SK-N-SH (cell line): ENCODE data around the gene IGF2BP2. TPM values are rescaled to one million over a fixed set of nuclear protein-coding genes. Genes with fewer than 3 reads are reported as not detected.

ENCODE experiments used
- CTCF ChIA-PET: fragments of 300-600, 350-600 bp; formaldehyde crosslinking; extraction: SDS; loops from one replicate; lab custom pipeline; 2021; lab: Yijun Ruan, JAX
- POLR2A ChIA-PET: fragments of 350-600 bp; sonication (Branson Sonifier 250); formaldehyde crosslinking; extraction: SDS; loops from one replicate; lab custom pipeline; 2020; ENCODE audit warnings: antibody characterized with exemption, inconsistent platforms; lab: Yijun Ruan, JAX
- DNase-seq: peaks from one replicate; pipeline ENCODE4 v3.0.0; 2012
- H2AFZ ChIP-seq: fragments of 200-600 bp; sonication (generic); 2 replicates; pipeline ENCODE4 v1.8.1; 2016; ENCODE audit warnings: antibody characterized with exemption, mild to moderate bottlenecking, low read depth
- H3F3A ChIP-seq: fragments of 200-600 bp; sonication (generic); replicated peaks from 2 replicates; pipeline ENCODE3; 2016; ENCODE audit warnings: antibody characterized with exemption, mild to moderate bottlenecking; ENCODE audit not compliant: insufficient read depth
- H3K27ac ChIP-seq, 2 experiments: fragments of 200-500 bp in 1 of 2; fragments of 200-600 bp in 1 of 2; sonication (Bioruptor generic) in 1 of 2; sonication (generic), shearing (Covaris generic) in 1 of 2; 2 replicates each; pipeline versions ENCODE4 v1.5.1 to v1.6.1; 2014 to 2016; ENCODE audit warnings: low read depth in 2 of 2, inconsistent platforms in 1 of 2, low read length in 1 of 2, mild to moderate bottlenecking in 1 of 2, mixed read lengths in 1 of 2
- H3K27me3 ChIP-seq: fragments of 200-600 bp; sonication (generic), shearing (Covaris generic); 2 replicates; pipeline ENCODE4 v1.6.1; 2016; ENCODE audit warnings: mixed run types; ENCODE audit not compliant: insufficient read depth
- H3K36me3 ChIP-seq, 2 experiments: fragments of 200-500 bp in 1 of 2; fragments of 200-600 bp in 1 of 2; sonication (Bioruptor generic) in 1 of 2; sonication (generic) in 1 of 2; replicated peaks in 1 of 2; 2 replicates each; pipeline versions ENCODE3 to v1.5.1; 2014 to 2016; ENCODE audit warnings: low read length in 1 of 2, mild to moderate bottlenecking in 1 of 2; ENCODE audit not compliant: insufficient read depth in 2 of 2, control insufficient read depth in 1 of 2
- H3K4me1 ChIP-seq, 2 experiments: fragments of 200-500 bp in 1 of 2; fragments of 200-600 bp in 1 of 2; sonication (Bioruptor generic) in 1 of 2; sonication (generic), shearing (Covaris generic) in 1 of 2; 2 replicates each; pipeline versions ENCODE4 v1.5.1 to v1.6.1; 2014 to 2016; ENCODE audit warnings: low read depth in 1 of 2, low read length in 1 of 2, mixed run types in 1 of 2; ENCODE audit not compliant: insufficient read depth in 2 of 2, control insufficient read depth in 1 of 2
- H3K4me2 ChIP-seq: fragments of 200-600 bp; sonication (generic), shearing (Covaris generic); 2 replicates; pipeline ENCODE4 v1.6.1; 2017; ENCODE audit warnings: mixed run types
- H3K4me3 ChIP-seq, 2 experiments: fragments of 200-500 bp in 1 of 2; fragments of 200-600 bp in 1 of 2; sonication (Bioruptor generic) in 1 of 2; sonication (generic), shearing (Covaris generic) in 1 of 2; 2 replicates each; pipeline versions ENCODE4 v1.5.1 to v1.8.1; 2014 to 2016; ENCODE audit warnings: low read depth in 2 of 2, inconsistent platforms in 1 of 2, low read length in 1 of 2, mild to moderate bottlenecking in 1 of 2, mixed read lengths in 1 of 2, moderate library complexity in 1 of 2
- H3K79me2 ChIP-seq: fragments of 200-600 bp; sonication (generic); 2 replicates; pipeline ENCODE4 v1.8.1; 2017; ENCODE audit warnings: mild to moderate bottlenecking; ENCODE audit not compliant: insufficient read depth
- H3K9ac ChIP-seq: fragments of 200-600 bp; sonication (generic); 2 replicates; pipeline ENCODE4 v1.6.1; 2017; ENCODE audit warnings: mixed run types
- H3K9me2 ChIP-seq: fragments of 200-600 bp; sonication (generic); 2 replicates; pipeline ENCODE4 v1.6.1; 2017; ENCODE audit warnings: mixed run types
- H3K9me3 ChIP-seq: fragments of 200-600 bp; sonication (generic); 2 replicates; pipeline ENCODE4 v1.6.1; 2017; ENCODE audit warnings: mixed run types, mild to moderate bottlenecking, moderate library complexity
- H4K20me1 ChIP-seq: fragments of 200-600 bp; sonication (generic); 2 replicates; pipeline ENCODE4 v1.6.1; 2017; ENCODE audit warnings: mild to moderate bottlenecking, mixed run types; ENCODE audit not compliant: insufficient read depth
- EP300 ChIP-seq, 2 experiments: IDR thresholded peaks; 2 replicates each; pipeline versions ENCODE4 v1.4.0 to v1.6.1; 2012; ENCODE audit warnings: borderline replicate concordance in 1 of 2, low read depth in 1 of 2, low read length in 1 of 2
- FOSL2 ChIP-seq: IDR thresholded peaks from 2 replicates; pipeline ENCODE4 v1.4.0; 2012; ENCODE audit warnings: low read depth, mild to moderate bottlenecking, moderate library complexity, borderline replicate concordance
- GATA2 ChIP-seq: sonication (generic); formaldehyde crosslinking; IDR thresholded peaks from 2 replicates; pipeline ENCODE4 v1.5.0; 2020; ENCODE audit warnings: mild to moderate bottlenecking, missing genetic modification reagents
- MAX ChIP-seq: IDR thresholded peaks from 2 replicates; pipeline ENCODE4 v1.4.0; 2012; ENCODE audit warnings: low read depth
- MEF2A ChIP-seq: IDR thresholded peaks from 2 replicates; pipeline ENCODE4 v1.4.0; 2012; ENCODE audit warnings: low read depth, borderline replicate concordance
- MXI1 ChIP-seq: IDR thresholded peaks from 2 replicates; pipeline ENCODE4 v1.6.1; 2012; ENCODE audit warnings: mild to moderate bottlenecking, low read depth, low read length, improper control_type of control experiment
- NRF1 ChIP-seq: IDR thresholded peaks from 2 replicates; pipeline ENCODE4 v1.6.1; 2012; ENCODE audit warnings: low read depth, mild to moderate bottlenecking, low read length
- POLR2AphosphoS5 ChIP-seq: IDR thresholded peaks from 2 replicates; pipeline ENCODE4 v1.6.1; 2012; ENCODE audit warnings: low read depth, low read length
- RCOR1 ChIP-seq: fragments of 150-350 bp; IDR thresholded peaks from 2 replicates; pipeline ENCODE4 v1.6.1; 2017; ENCODE audit warnings: antibody characterized with exemption, low read length
- REST ChIP-seq: IDR thresholded peaks from 2 replicates; pipeline ENCODE4 v1.6.1; 2012; ENCODE audit warnings: mild to moderate bottlenecking, low read depth, low read length, moderate library complexity
- RXRA ChIP-seq: IDR thresholded peaks from 2 replicates; pipeline ENCODE4 v1.4.0; 2012; ENCODE audit warnings: low read depth, mild to moderate bottlenecking, borderline replicate concordance
- SIN3A ChIP-seq: IDR thresholded peaks from 2 replicates; pipeline ENCODE4 v1.6.1; 2012; ENCODE audit warnings: low read depth, mild to moderate bottlenecking, low read length, moderate library complexity, borderline replicate concordance
- SMC3 ChIP-seq: IDR thresholded peaks from 2 replicates; pipeline ENCODE4 v1.6.1; 2012; ENCODE audit warnings: low read depth, low read length, improper control_type of control experiment
- TAF1 ChIP-seq: IDR thresholded peaks from 2 replicates; pipeline ENCODE4 v1.6.1; 2012; ENCODE audit warnings: low read depth, mild to moderate bottlenecking, low read length, moderate library complexity, borderline replicate concordance
- TEAD4 ChIP-seq: IDR thresholded peaks from 2 replicates; pipeline ENCODE4 v1.4.0; 2012; ENCODE audit warnings: mild to moderate bottlenecking, borderline replicate concordance; ENCODE audit not compliant: insufficient read depth
- YY1 ChIP-seq: IDR thresholded peaks from 2 replicates; pipeline ENCODE4 v1.4.0; 2012; ENCODE audit warnings: low read depth, mild to moderate bottlenecking
- ZBTB33 ChIP-seq: IDR thresholded peaks from 2 replicates; pipeline ENCODE4 v1.4.0; 2012; ENCODE audit warnings: low read depth, borderline replicate concordance
- WGBS: methylation state at CpG from one replicate; pipeline ENCODE4 v1.1.6; 2017; ENCODE audit warnings: low lambda C conversion rate; 5-methylcytosine and 5-hydroxymethylcytosine counted together
- polyA plus RNA-seq, 3 experiments: library from polyadenylated mRNA; depleted of rRNA; stranded (reverse); fragments of >200 nt; gene quantifications; 2 replicates each; pipeline ENCODE4 v1.2.3, GENCODE V29; 2012
- TF ChIP-seq, protein P1 (sequence below): fragments of 200-600 bp; sonication (generic); IDR thresholded peaks from 2 replicates; pipeline ENCODE4 v1.6.1; 2017; ENCODE audit warnings: antibody characterized with exemption, mild to moderate bottlenecking, moderate library complexity
- TF ChIP-seq, protein P2 (sequence below): fragments of 150-350 bp; IDR thresholded peaks from 2 replicates; pipeline ENCODE4 v1.6.1; 2017; ENCODE audit warnings: antibody characterized with exemption, low read length, low read depth, borderline replicate concordance

Gene IGF2BP2
- polyA plus RNA-seq, 1 of the 3 experiments (the other 2 are of a cell fraction) = 5.4 TPM

DNA sequence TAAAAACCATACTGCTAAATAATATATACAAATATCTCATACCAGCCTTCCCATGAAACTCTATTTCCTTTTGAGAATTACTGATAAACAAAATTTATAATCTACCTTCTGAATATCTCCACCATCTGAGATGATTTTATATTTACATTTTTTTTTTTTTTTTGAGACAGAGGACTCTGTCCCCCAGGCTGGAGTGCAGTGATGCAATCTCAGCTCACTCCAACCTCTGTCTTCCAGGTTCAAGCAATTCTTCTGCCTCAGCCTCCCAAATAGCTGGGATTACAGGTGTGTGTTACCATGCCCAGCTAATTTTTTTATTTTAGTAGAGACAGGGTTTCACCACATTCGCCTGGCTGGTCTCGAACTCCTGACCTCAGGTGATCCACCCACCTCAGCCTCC lies 42.8 kb upstream of the IGF2BP2 start:
- H2AFZ ChIP-seq = no peak overlapping the region
- H3K27me3 ChIP-seq = peaks cover 8% of the 10 kb centered on the region; the same call in 1 of the 2 replicates
- no peaks in the 10 kb centered on the region for H4K20me1 ChIP-seq
- no peaks in the 10 kb centered on the region for H3K9me3 ChIP-seq
- WGBS = 38% methylated on average over 2 of the region's 2 CpGs
- no peak for DNase-seq
- TF ChIP-seq MAX = no peak
- TF ChIP-seq SIN3A = no peak
- no peak for TF ChIP-seq TEAD4
- TF ChIP-seq RCOR1 = no peak
- TF ChIP-seq GATA2 (CRISPR knock-in tag) = no peak
- no peak for TF ChIP-seq FOSL2
- no peak for TF ChIP-seq MEF2A
- no peak for TF ChIP-seq POLR2AphosphoS5
- TF ChIP-seq NRF1 = no peak
- no peak for TF ChIP-seq RXRA
- TF ChIP-seq, protein P1, sequence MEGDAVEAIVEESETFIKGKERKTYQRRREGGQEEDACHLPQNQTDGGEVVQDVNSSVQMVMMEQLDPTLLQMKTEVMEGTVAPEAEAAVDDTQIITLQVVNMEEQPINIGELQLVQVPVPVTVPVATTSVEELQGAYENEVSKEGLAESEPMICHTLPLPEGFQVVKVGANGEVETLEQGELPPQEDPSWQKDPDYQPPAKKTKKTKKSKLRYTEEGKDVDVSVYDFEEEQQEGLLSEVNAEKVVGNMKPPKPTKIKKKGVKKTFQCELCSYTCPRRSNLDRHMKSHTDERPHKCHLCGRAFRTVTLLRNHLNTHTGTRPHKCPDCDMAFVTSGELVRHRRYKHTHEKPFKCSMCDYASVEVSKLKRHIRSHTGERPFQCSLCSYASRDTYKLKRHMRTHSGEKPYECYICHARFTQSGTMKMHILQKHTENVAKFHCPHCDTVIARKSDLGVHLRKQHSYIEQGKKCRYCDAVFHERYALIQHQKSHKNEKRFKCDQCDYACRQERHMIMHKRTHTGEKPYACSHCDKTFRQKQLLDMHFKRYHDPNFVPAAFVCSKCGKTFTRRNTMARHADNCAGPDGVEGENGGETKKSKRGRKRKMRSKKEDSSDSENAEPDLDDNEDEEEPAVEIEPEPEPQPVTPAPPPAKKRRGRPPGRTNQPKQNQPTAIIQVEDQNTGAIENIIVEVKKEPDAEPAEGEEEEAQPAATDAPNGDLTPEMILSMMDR = no peak
- H3K79me2 ChIP-seq = no peaks in the 10 kb centered on the region
- H3K4me2 ChIP-seq = no peak overlapping the region
- H3K9me2 ChIP-seq = no peaks in the 10 kb centered on the region
- no peaks in the 10 kb centered on the region for H3F3A ChIP-seq
- H3K9ac ChIP-seq = no peak overlapping the region
- H3K4me3 ChIP-seq = no peak overlapping the region
- ChIA-PET POLR2A (no interaction called here), CTCF (no interaction called here)
- no peaks in the 10 kb centered on the region for H3K4me1 ChIP-seq
- H3K27ac ChIP-seq = no peak overlapping the region
- H3K36me3 ChIP-seq = no peaks in the 10 kb centered on the region

- H3F3A ChIP-seq = no peaks in the 10 kb centered on the region
- H4K20me1 ChIP-seq = no peaks in the 10 kb centered on the region
- no peak for DNase-seq
- no peaks in the 10 kb centered on the region for H3K4me1 ChIP-seq
- H3K9me3 ChIP-seq = no peaks in the 10 kb centered on the region
- peaks cover 8% of the 10 kb centered on the region; the same call in 1 of the 2 replicates for H3K27me3 ChIP-seq
- H3K79me2 ChIP-seq = no peaks in the 10 kb centered on the region
- POLR2A ChIA-PET = no interaction called here
- H3K4me2 ChIP-seq = no peak overlapping the region
- no peaks in the 10 kb centered on the region for H3K36me3 ChIP-seq
- no peak overlapping the region for H3K27ac ChIP-seq
- H3K9me2 ChIP-seq = no peaks in the 10 kb centered on the region
- CTCF ChIA-PET = no interaction called here
- no peak overlapping the region for H3K4me3 ChIP-seq
- H2AFZ ChIP-seq = no peak overlapping the region
- no peak overlapping the region for H3K9ac ChIP-seq
- TF ChIP-seq FOSL2 (no peak), MXI1 (no peak), MAX (no peak), POLR2AphosphoS5 (no peak), SMC3 (no peak), ZBTB33 (no peak), RXRA (no peak), EP300 (IDR thresholded peaks at IDR 0.05; ENCODE audit: borderline replicate concordance in 1 of 2, low read depth in 1 of 2, low read length in 1 of 2) (no peak), REST (no peak), NRF1 (no peak), TAF1 (no peak), YY1 (no peak)
- TF ChIP-seq, protein P2, sequence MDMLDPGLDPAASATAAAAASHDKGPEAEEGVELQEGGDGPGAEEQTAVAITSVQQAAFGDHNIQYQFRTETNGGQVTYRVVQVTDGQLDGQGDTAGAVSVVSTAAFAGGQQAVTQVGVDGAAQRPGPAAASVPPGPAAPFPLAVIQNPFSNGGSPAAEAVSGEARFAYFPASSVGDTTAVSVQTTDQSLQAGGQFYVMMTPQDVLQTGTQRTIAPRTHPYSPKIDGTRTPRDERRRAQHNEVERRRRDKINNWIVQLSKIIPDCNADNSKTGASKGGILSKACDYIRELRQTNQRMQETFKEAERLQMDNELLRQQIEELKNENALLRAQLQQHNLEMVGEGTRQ = no peak
Measured at GRCh38 chr3:185866995-185867394, 42.2 kb upstream of the IGF2BP2 start.
